DMS79 (cell line): Measurements from ENCODE around the gene ZBTB3.
"Not testable (repeated sequence)": the region's sequence is repeated elsewhere in the genome, so short reads cannot be mapped to it uniquely, and the experiment has no call there.

Experiments
- DNase-seq: peaks from one replicate; lab custom pipeline; 2025; lab: John Stamatoyannopoulos, UW

The ZBTB3 gene

GRCh38 chr11:62753736-62754603, at the start of gene ZBTB3:
ZBTB3 (minus strand) TSS chr11:62754160; CDS start chr11:62753664, 496 bp downstream.
- DNase-seq, result peak; percentile 99

GRCh38 chr11:62801071-62801470, 47.1 kb upstream of the ZBTB3 start:
- DNase-seq, result no peak

- DNase-seq, result no peak
Observed at GRCh38 chr11:62799486-62799885, 45.5 kb upstream of the ZBTB3 start.

- no peak for DNase-seq
Observed at GRCh38 chr11:62796281-62796680, 42.3 kb upstream of the ZBTB3 start.

GRCh38 chr11:62794201-62794775, 40.3 kb upstream of the ZBTB3 start:
- DNase-seq, result no peak

- DNase-seq, result peak; percentile 39
Observed at GRCh38 chr11:62792202-62792575, 38.2 kb upstream of the ZBTB3 start.

- DNase-seq, result peak; percentile 66
Observed at GRCh38 chr11:62791501-62792201, 37.7 kb upstream of the ZBTB3 start, which contains the start of gene TMEM223. TMEM223 (minus strand) TSS chr11:62792006; CDS start chr11:62791994, 12 bp downstream.

GRCh38 chr11:62789576-62789975, 35.6 kb upstream of the ZBTB3 start:
- DNase-seq, result no peak

- no peak for DNase-seq
Observed at GRCh38 chr11:62788991-62789390, 35.0 kb upstream of the ZBTB3 start.

GRCh38 chr11:62787005-62787759, 33.2 kb upstream of the ZBTB3 start, which contains the start of gene TMEM179B:
TMEM179B (plus strand) TSS chr11:62787402; CDS start chr11:62787432, 30 bp downstream.
- DNase-seq, result peak; percentile 95

GRCh38 chr11:62786318-62787004, 32.5 kb upstream of the ZBTB3 start:
- peak; percentile 60 for DNase-seq

GRCh38 chr11:62782753-62783152, 28.8 kb upstream of the ZBTB3 start:
- no peak for DNase-seq

- DNase-seq, result no peak
Observed at GRCh38 chr11:62778441-62778840, 24.5 kb upstream of the ZBTB3 start.

GRCh38 chr11:62777389-62777788, 23.4 kb upstream of the ZBTB3 start:
- DNase-seq, result no peak

GRCh38 chr11:62775646-62776045, 21.7 kb upstream of the ZBTB3 start:
- DNase-seq, result no peak

- no peak for DNase-seq
Observed at GRCh38 chr11:62774407-62774806, 20.4 kb upstream of the ZBTB3 start.

GRCh38 chr11:62771144-62772021, 17.4 kb upstream of the ZBTB3 start, which contains the start of gene TAF6L:
TAF6L (plus strand) TSS chr11:62771396; CDS start chr11:62775784, 4,388 bp downstream.
- DNase-seq, result peak; percentile 95

GRCh38 chr11:62770778-62771143, 16.8 kb upstream of the ZBTB3 start:
- no peak for DNase-seq

GRCh38 chr11:62760867-62761227, 6.9 kb upstream of the ZBTB3 start:
- not testable (repeated sequence) for DNase-seq
